GM12801 (cell line): ENCODE data around the gene KDM2A.

Experiments
- CTCF ChIP-seq: IDR thresholded peaks from one replicate; pipeline ENCODE4 v1.5.1; 2011; ENCODE audit warnings: control low read depth; ENCODE audit not compliant: insufficient read length; ENCODE audit errors: extremely low read depth

Gene KDM2A

GRCh38 chr11:67102664-67103063 lies 16.4 kb upstream of the KDM2A start:
- TF ChIP-seq CTCF, result no peak

- no peak for TF ChIP-seq CTCF
These were observed 13.1 kb upstream of the KDM2A start for GRCh38 chr11:67105964-67106363.

- no peak for TF ChIP-seq CTCF
These were observed 7.8 kb upstream of the KDM2A start for GRCh38 chr11:67111261-67111660.

- no peak for TF ChIP-seq CTCF
These were observed 5.8 kb upstream of the KDM2A start for GRCh38 chr11:67113231-67113721.

GRCh38 chr11:67114275-67114896 lies 4.7 kb upstream of the KDM2A start:
- no peak for TF ChIP-seq CTCF

- no peak for TF ChIP-seq CTCF
These were observed 2.3 kb upstream of the KDM2A start for GRCh38 chr11:67116758-67117105.

GRCh38 chr11:67117176-67117575 lies 1.9 kb upstream of the KDM2A start:
- TF ChIP-seq CTCF, result no peak

- TF ChIP-seq CTCF, result no peak
These were observed 1.3 kb upstream of the KDM2A start for GRCh38 chr11:67117672-67118180.
